Esophagus squamous epithelium (tissue), 5 donors: ENCODE data around the gene ARHGEF40. TPM values are rescaled to one million over a fixed set of nuclear protein-coding genes. Genes with fewer than 3 reads are reported as not detected.

Source experiments
- DNase-seq: peaks from one replicate; lab custom pipeline; 2025; lab: John Stamatoyannopoulos, UW
- H3K27ac ChIP-seq, 4 donors: fragments of 200-600 bp; sonication (generic); one replicate each; pipeline ENCODE4 v1.5.1; 2016 to 2019; ENCODE audit warnings: mild to moderate bottlenecking in 1 of 4
- H3K27me3 ChIP-seq, 4 donors: fragments of 200-600 bp; sonication (generic); 1 replicate in 3 of 4; 2 replicates in 1 of 4; pipeline versions ENCODE4 v1.5.1 to v1.6.0; 2017 to 2021; ENCODE audit warnings: antibody characterized with exemption in 1 of 4
- H3K36me3 ChIP-seq, 3 donors: fragments of 200-600 bp; sonication (generic); one replicate each; pipeline ENCODE4 v1.5.1; 2016 to 2019
- H3K4me1 ChIP-seq, 3 donors: fragments of 200-600 bp; sonication (generic); one replicate each; pipeline ENCODE4 v1.5.1; 2017 to 2019
- H3K4me3 ChIP-seq, 4 donors: fragments of 200-600 bp; sonication (generic); 1 replicate in 3 of 4; 2 replicates in 1 of 4; pipeline ENCODE4 v1.5.1; 2016 to 2019; ENCODE audit warnings: mild to moderate bottlenecking in 2 of 4, moderate library complexity in 1 of 4
- H3K9me3 ChIP-seq, 3 donors: fragments of 200-600 bp; sonication (generic); one replicate each; pipeline ENCODE4 v1.5.1; 2016 to 2019
- CTCF ChIP-seq, 6 experiments: fragments of 450-650 bp in 4 of 6; fragments of 200-600 bp in 2 of 6; sonication (generic) in 2 of 6; IDR thresholded peaks; one replicate each; pipeline ENCODE4 v1.5.1; 2016 to 2019; ENCODE audit warnings: antibody characterized with exemption in 6 of 6, mild to moderate bottlenecking in 4 of 6, moderate library complexity in 4 of 6
- POLR2A ChIP-seq, 4 donors: fragments of 450-650 bp; IDR thresholded peaks; one replicate each; pipeline ENCODE4 v1.6.1; 2017; ENCODE audit warnings: antibody characterized with exemption in 4 of 4, mild to moderate bottlenecking in 4 of 4, moderate library complexity in 3 of 4
- WGBS, 2 donors: methylation state at CpG; one replicate each; pipeline ENCODE4 v1.1.5; 2018; 5-methylcytosine and 5-hydroxymethylcytosine counted together
- intact Hi-C: fragments of 100-400 bp; cut with DNase I; formaldehyde crosslinking; loops from one replicate; pipeline ENCODE4 v1.15.0; 2022
- total RNA-seq, 4 donors: library from RNA; depleted of rRNA; stranded (reverse); fragments of >200 nt; gene quantifications; one replicate each; pipeline ENCODE4 v1.1.0, GENCODE V29; 2016
- donor health status: DM: yes; HTN: yes; CAD: no.

The ARHGEF40 gene
- total RNA-seq, 4 donors from 2014 or later = 1.3 to 10.3 (median 3.6) TPM

GRCh38 chr14:21108791-21109190 lies 38.7 kb downstream of the ARHGEF40 start:
- no peaks in the 10 kb centered on the region for H3K27me3 ChIP-seq
- no peak for DNase-seq
- no peaks in the 10 kb centered on the region for H3K36me3 ChIP-seq
- TF ChIP-seq POLR2A (IDR thresholded peaks at IDR 0.05) (no peak), CTCF (IDR thresholded peaks at IDR 0.05) (no peak)
- H3K9me3 ChIP-seq = no peaks in the 10 kb centered on the region
- peaks cover 25 to 69% (median 28%) of the 10 kb centered on the region in 3 donors for H3K4me1 ChIP-seq
- WGBS, 2 donors = 80 to 96% methylated on average over 3 to 4 of the region's 4 CpGs
- H3K27ac ChIP-seq = peak overlapping the region in 2 of 4 donors; percentile 1 to 98
- H3K4me3 ChIP-seq = no peak overlapping the region
- intact Hi-C loops = no loop called here

GRCh38 chr14:21109377-21110138 lies 39.5 kb downstream of the ARHGEF40 start:
- intact Hi-C loops = no loop called here
- DNase-seq = no peak
- WGBS, 2 donors = 53 to 60% methylated on average over 6 of the region's 6 CpGs
- no peaks in the 10 kb centered on the region for H3K27me3 ChIP-seq
- TF ChIP-seq POLR2A (IDR thresholded peaks at IDR 0.05) (no peak), CTCF (IDR thresholded peaks at IDR 0.05) (no peak)
- no peaks in the 10 kb centered on the region for H3K36me3 ChIP-seq
- no peaks in the 10 kb centered on the region for H3K9me3 ChIP-seq
- peaks cover 25 to 63% (median 27%) of the 10 kb centered on the region in 3 donors for H3K4me1 ChIP-seq
- peak overlapping the region in 2 of 4 donors; percentile 1 to 98 for H3K27ac ChIP-seq
- H3K4me3 ChIP-seq = no peak overlapping the region

- Histone ChIP-seq H3K4me1 (peaks cover under 1 to 36% (median 2%) of the 10 kb centered on the region in 3 donors), H3K27ac (peak overlapping the region in 1 of 4 donors; percentile 58), H3K27me3 (no peaks in the 10 kb centered on the region), H3K36me3 (no peaks in the 10 kb centered on the region), H3K9me3 (no peaks in the 10 kb centered on the region), H3K4me3 (no peak overlapping the region)
- WGBS, 2 donors = 24 to 51% methylated on average over 4 of the region's 4 CpGs
- intact Hi-C loops = no loop called here
- TF ChIP-seq POLR2A (IDR thresholded peaks at IDR 0.05) = no peak
- TF ChIP-seq CTCF (IDR thresholded peaks at IDR 0.05) = no peak
- DNase-seq = no peak
Observed at GRCh38 chr14:21112255-21112654, 42.2 kb downstream of the ARHGEF40 start.

GRCh38 chr14:21113369-21113768 lies 43.3 kb downstream of the ARHGEF40 start:
- Histone ChIP-seq H3K9me3 (no peaks in the 10 kb centered on the region), H3K27me3 (no peaks in the 10 kb centered on the region), H3K4me1 (peaks cover 0 to 25% (median 0%) of the 10 kb centered on the region in 3 donors), H3K4me3 (no peak overlapping the region), H3K36me3 (no peaks in the 10 kb centered on the region), H3K27ac (no peak overlapping the region)
- WGBS, 2 donors = 90 to 100% methylated on average over 1 to 2 of the region's 2 CpGs
- intact Hi-C loops = no loop called here
- DNase-seq = no peak
- no peak for TF ChIP-seq CTCF (IDR thresholded peaks at IDR 0.05)
- TF ChIP-seq POLR2A (IDR thresholded peaks at IDR 0.05) = no peak

- TF ChIP-seq POLR2A (IDR thresholded peaks at IDR 0.05) (no peak), CTCF (IDR thresholded peaks at IDR 0.05) (no peak)
- intact Hi-C loops = no loop called here
- WGBS, 2 donors = 94% methylated on average over 3 of the region's 3 CpGs
- Histone ChIP-seq H3K27me3 (no peaks in the 10 kb centered on the region), H3K4me1 (peaks cover 0 to 8% (median 0%) of the 10 kb centered on the region in 3 donors), H3K4me3 (no peak overlapping the region), H3K36me3 (no peaks in the 10 kb centered on the region), H3K27ac (no peak overlapping the region), H3K9me3 (no peaks in the 10 kb centered on the region)
- no peak for DNase-seq
Observed at GRCh38 chr14:21118933-21119332, 48.8 kb downstream of the ARHGEF40 start.
